NCI-H2081 treated with DMSO at 0.1 percent for 48 hours (cell line): Measurements from ENCODE around the gene MYLK.
"Not testable (repeated sequence)": the region's sequence is repeated elsewhere in the genome, so short reads cannot be mapped to it uniquely, and the experiment has no call there.

Source experiments
- DNase-seq: peaks from one replicate; lab custom pipeline; 2025; lab: John Stamatoyannopoulos, UW

The MYLK gene, protein sequence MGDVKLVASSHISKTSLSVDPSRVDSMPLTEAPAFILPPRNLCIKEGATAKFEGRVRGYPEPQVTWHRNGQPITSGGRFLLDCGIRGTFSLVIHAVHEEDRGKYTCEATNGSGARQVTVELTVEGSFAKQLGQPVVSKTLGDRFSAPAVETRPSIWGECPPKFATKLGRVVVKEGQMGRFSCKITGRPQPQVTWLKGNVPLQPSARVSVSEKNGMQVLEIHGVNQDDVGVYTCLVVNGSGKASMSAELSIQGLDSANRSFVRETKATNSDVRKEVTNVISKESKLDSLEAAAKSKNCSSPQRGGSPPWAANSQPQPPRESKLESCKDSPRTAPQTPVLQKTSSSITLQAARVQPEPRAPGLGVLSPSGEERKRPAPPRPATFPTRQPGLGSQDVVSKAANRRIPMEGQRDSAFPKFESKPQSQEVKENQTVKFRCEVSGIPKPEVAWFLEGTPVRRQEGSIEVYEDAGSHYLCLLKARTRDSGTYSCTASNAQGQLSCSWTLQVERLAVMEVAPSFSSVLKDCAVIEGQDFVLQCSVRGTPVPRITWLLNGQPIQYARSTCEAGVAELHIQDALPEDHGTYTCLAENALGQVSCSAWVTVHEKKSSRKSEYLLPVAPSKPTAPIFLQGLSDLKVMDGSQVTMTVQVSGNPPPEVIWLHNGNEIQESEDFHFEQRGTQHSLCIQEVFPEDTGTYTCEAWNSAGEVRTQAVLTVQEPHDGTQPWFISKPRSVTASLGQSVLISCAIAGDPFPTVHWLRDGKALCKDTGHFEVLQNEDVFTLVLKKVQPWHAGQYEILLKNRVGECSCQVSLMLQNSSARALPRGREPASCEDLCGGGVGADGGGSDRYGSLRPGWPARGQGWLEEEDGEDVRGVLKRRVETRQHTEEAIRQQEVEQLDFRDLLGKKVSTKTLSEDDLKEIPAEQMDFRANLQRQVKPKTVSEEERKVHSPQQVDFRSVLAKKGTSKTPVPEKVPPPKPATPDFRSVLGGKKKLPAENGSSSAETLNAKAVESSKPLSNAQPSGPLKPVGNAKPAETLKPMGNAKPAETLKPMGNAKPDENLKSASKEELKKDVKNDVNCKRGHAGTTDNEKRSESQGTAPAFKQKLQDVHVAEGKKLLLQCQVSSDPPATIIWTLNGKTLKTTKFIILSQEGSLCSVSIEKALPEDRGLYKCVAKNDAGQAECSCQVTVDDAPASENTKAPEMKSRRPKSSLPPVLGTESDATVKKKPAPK (N-terminal part only)

DNA sequence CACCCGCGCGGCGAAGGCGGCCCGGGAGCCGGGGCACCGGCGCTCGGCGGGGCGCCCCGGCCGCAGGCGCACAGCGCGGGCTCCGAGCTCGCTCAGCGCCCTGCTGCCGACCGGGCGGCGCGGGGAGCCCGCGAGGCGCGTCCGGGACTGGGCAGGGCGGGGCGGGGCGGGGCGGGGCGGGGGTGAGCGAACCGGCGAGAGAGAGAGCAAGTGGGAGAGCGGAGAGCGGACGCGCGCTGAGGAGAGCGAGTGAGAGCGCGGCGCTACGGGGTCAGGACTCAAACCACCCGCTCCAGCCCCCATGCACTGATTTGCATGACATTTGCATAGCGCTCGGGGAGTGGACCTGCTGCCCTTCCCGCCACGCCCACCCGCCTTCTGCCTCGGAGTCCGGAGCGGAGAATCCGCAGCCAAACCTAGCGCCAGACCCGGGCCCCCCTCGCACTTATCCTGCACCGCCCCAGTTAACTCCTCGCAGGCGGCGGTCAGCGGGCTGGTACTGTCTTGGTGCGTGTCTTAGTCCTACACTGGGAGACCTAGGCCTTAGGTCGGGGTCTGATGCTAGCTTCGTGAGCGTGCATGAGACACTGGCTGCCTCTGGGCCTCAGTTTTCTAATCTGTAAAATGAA is at the start of gene MYLK:
Gene MYLK (minus strand): TSS at position 130 of the 629 bp plus-strand sequence. CDS start 90,491 bp downstream, outside the sequence.
- peak; percentile 55 for DNase-seq

DNA sequence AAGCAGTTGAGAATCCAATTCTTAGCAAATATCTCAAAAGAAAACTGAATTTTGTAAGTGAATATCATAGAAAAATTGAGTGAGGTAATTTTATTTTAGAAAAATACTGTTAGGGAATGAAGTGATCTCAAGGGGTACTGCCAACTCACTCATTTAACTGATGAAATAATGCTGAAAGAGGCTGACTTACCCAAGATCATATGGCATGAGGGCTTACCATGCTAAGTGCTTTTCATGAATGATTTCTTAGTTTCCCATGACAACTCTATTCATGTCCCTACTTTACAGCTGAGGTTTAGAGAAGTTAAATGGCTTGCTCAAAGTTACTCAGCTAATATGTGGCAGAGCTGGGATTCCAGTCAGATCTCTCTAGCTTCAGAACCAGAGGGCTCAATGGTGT is 46.3 kb upstream of the MYLK start:
- DNase-seq, result no peak

DNA sequence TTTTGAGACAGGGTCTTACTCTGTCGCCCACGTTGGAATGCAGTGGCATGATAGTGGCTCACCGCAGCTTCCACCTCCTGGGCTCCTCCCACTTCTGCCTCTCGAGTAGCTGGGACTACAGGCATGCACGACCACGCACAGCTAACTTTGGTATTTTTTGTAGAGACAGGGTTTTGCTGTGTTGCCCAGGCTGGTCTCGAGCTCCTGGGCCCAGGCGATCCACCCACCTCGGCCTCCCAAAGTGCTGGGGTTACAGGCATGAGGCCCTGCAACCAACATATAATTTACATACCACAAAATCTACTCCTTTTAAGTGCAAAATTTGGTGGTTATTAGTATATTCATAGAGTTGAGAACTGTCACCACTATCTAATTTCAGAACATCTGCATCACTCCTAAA is 45.2 kb upstream of the MYLK start:
- DNase-seq, result no peak

DNA sequence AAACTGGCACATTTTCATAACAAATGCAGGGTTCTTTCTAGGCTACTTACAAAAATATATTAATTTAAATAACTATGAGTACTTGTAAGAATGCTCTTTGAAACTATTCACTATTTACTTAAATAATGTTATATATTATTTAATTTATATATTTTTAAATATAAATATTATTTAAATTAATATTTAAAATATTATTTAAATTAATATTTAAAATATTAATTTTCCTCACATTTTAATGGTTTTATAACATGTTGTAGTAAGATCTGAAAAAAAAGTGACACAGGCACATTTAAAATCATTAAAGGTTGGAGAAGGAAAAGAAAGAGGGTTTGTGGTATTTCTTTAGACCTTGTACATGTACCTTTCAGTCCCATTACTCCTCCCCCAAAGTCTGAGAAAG is 42.3 kb upstream of the MYLK start:
- no peak for DNase-seq

DNA sequence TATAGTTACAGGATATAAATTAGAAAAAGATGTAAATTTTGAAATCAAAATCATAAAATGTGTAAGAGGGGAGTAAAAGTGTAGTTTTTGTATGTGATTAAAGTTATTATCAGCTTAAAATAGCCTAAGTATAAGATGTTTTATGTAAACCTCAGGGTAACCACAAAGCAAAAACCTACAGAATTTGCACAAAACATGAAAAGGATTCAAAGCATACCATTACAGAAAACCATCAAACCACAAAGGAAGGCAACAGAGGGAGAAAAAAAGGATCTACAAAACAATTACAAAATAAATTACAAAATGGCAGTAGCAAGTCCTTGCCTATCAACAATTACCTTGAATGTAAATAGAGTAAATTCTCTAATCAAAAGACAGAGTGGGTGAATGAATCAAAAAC is 36.7 kb upstream of the MYLK start:
- no peak for DNase-seq

DNA sequence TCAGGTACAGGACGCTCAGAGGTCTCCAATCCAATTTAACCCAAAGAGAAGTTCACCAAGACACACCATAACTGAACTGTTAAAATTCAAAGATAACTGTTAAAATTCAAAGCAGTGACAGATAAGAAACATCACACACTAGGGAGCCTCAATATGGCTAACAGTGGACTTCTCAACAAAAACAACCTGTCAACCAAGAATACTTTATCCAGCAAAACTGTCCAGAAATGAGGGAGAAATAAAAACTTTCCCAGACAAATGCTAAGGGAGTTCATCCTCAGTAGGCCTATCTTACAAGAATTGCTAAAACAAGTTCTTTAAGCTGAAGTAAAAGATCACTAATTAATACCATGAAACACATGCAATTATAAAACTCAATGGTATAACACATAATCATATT is 36.3 kb upstream of the MYLK start:
- DNase-seq, result no peak

DNA sequence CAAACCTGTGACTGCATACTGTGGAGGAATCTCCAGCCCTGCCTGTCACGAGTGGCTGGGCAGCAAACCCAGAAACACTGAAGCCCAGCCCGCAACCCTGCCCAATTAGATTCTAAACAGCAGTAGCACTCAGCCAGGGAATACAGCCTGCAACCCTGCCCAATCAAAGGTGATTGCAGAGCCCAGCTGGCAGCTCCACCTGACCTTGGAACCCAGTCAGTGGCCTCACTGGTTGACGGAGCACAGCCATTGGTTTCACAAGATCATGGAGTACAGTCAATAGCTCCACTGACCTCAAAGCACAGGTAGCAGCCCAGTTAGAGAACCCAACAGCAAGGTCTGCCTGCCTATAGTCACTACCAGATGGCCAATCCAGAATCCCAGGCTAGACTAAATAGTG is 35.2 kb upstream of the MYLK start:
- no peak for DNase-seq

DNA sequence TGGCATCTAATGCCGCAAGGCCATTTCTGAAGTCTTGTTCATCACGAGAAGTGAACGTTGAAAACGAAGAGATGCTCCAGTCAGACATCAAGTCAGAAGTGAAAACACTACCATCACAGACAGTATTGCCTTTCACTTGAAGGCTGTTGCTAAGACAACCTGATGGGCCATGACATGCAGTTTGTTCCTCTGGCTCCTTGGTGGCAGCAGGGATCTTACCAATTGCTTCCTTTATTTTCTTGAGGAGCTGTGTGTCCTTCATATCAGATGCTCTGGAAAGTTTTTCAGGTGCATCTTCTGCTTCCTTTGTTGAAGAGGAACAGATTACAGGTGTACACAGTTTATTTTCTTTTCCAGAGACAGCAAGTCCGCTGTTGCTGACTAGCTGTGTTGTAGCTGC is 30.7 kb upstream of the MYLK start:
- DNase-seq, result no peak

DNA sequence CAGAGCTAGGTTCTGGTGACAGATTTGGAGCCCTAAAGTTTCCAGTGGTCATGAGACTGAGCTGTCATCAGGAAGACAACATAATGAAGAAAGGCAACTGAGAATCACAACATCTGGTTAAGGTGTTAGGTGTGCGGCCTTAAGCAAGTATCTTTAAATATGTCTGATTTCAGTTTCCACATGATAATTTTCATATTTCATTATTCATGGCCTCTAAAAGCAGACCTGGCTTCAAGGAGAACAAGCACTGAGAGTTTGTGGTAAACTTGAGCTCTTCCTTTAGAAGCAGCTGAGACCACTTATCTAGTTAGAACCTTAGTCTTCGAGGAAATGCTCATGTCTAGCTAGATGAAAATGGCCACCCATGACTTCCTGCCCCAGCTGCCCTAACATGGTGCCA is 25.7 kb upstream of the MYLK start:
- no peak for DNase-seq

DNA sequence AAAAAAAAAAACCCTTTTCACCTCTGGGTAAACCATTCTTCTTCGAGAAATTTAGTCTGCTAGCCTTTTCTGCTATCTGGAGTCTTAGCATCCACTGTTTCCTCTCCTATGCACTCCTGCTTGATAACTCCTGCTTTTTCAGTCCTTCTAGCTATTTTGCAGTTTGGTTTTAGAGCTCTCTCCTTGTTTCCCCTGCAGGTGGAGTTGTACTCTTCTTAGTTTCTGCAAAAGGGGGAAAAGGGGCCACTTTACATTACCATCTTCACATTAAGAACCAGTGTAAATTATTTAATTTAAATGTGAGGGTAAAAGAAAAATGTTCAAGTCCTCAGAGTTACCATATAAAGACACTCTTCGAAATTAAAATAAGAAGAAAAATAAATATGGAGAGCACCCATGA is 23.6 kb upstream of the MYLK start:
- no peak for DNase-seq

DNA sequence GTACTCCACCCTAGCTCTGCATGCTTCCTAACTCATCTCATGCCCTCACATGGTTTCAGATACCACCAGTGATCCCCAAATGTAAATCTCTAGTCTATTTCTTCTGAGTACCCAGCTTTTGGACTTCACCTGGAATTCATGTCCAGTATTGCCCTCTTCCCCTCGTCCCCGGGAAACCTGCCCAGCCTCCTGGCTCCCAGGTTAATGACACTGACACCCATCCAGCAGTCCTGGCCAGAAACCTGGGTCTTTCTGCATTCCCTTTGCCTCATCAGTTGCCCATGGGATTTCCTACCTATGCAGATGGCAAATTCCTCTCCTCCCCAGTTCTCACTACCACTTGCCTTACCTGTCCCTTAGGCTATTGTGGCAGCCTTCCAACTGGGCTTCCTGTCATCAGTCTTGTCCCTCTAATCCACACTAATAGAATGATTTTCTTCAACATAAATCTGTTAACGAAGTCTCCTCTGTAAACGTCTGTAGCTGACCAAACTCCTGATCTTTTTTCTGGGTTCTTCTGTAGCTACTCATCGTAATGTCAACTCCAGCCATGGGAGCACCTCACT is 15.3 kb upstream of the MYLK start:
- no peak for DNase-seq

DNA sequence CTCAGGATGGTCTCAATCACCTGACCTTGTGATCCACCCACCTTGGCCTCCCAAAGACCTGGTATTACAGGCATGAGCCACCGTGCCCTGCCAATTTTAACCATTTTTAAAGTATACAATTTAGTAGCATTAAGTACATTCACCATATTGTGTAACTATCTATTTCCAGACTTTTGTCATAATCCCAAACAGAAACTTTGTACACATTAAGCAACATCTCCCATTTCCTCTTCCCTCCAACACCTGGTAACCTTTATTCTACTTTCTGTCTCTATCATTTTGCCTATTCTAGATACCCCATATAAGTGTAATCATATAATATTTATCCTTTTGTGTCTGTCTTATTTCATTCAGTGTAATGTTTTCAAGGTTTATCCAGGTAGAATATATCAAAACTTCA is 8.9 kb upstream of the MYLK start:
- no peak for DNase-seq

DNA sequence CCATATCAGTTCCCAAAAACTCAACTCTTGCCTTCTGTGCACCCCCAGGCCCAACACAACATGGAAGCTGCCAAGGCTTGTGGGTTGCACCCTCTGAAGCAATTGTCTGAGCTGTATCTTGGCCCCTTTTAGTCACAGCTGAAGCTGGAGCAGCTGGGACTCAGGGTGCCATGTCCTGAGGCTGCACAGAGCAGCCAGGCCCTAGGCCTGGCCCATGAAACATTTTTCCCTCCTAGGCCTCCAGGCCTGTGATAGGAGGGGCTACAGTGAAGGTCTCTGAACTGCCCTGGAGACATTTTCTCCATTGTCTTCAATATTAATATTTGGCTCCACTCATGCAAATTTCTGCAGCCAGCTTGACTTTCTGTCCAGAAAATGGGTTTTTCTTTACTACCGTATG is 8.1 kb upstream of the MYLK start:
- DNase-seq, result no peak

DNA sequence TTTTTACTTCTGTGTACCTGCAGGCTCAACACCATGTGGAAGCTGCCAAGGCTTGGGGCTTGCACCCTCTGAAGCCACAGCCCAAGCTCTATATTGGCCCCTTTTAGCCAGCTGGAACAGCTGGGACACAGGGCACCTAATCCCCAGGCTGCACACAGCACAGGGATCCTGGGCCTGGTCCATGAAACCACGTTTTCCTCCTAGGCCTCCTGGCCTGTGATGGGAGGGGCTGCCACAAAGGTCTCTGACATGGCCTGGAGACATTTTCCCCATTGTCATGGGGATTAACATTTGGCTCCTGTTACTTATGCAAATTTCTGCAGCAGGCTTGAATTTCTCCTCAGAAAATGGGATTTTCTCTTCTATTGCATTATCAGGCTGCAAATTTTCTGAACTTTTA is 6.9 kb upstream of the MYLK start:
- DNase-seq, result not testable (repeated sequence)

DNA sequence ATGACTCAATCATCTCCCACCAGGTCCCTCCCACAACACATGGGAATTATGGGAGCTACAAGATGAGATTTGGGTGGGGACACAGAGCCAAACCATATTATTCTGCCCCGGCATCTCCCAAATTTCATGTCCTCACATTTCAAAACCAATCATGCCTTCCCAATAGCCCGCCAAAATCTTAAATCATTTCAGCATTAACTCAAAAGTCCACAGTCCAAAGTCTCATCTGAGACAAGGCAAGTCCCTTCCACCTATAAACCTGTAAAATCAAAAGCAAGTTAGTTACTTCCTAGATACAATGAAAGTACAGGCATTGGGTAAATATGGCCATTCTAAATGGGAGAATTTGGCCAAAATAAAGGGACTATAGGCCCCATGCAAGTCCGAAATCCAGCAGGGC is 6.0 kb upstream of the MYLK start:
- not testable (repeated sequence) for DNase-seq

DNA sequence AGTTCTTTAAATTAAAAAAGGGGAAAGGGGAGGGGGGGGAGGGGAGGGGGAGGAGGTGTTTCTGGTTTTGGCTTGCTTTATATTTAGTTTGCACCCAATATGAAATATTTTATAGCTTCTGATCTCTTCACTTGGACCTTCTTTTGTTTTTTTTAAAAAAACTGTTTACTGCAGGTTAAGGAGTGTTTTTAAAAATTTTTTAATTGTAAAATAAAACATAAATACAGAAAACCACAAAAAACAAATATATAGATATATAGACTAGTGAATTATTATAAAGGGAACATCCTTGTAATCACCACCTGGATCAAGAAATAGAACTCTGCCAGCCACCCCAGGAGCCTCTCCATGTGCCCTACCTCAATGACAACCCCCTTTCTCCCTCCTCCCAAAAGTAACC is 861 bp upstream of the MYLK start:
- DNase-seq, result no peak

DNA sequence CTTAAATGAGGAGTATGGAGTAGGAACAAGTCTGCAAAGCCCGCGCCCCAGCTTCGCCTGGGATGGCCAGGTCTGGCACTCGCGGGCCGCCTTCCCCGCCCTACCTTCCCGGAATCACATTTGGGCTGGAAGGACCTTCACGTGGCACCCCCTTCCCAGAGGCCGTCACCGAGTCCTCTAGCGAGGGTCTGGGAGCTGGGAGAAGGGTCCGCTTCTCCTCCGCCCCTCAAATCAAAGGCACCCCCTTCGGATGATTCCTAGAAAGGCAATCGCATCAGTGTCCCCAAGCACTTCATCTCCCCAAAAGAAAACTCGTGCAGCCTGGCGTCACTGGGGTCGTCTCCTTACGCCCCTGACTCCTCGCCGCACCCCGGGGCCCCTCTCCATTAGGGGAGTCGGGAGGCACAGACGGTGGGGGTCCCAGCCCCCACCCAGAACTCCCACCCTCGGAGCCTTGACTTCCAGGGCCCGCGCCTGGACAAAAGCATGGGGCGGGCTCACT is 380 bp downstream of the MYLK start:
- no peak for DNase-seq

DNA sequence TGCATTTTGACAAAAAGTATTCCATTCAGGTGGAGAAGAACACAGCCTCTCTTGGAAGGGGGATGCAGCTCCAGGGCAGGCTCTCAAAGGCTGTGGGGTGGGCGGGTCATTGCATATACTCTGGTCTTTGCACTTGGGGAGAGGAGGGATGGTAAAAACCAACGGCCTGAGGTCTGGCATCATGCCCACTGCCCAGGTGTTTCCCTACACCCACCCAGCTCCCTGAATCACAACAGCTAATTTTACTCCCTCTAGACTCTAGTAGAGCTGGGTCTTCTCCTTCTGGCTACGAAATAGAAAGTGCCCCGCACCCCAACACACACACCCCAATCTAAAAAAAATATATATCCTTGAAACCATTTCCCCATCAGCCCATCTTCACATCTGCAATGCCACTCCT is 1.0 kb downstream of the MYLK start:
- no peak for DNase-seq

DNA sequence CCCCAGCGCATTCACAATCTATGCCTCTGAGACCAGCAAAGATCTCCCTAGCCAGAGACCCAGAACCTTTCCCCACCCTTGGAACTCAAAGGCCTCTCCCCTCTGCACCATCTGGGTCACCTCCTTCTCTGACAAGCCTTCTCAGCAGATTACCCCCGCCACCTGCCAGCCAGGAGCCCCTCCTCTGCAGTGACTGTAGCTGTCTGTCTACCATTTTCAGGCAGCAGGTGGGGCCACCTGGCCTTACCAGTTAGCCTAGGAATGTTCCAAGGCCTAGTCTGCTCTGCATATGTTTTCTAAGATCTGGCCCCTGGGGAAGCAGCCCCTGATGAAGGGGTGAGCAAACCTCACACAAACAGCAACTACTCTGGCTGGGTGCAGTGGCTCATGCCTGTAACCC is 2.4 kb downstream of the MYLK start:
- DNase-seq, result peak; percentile 5

DNA sequence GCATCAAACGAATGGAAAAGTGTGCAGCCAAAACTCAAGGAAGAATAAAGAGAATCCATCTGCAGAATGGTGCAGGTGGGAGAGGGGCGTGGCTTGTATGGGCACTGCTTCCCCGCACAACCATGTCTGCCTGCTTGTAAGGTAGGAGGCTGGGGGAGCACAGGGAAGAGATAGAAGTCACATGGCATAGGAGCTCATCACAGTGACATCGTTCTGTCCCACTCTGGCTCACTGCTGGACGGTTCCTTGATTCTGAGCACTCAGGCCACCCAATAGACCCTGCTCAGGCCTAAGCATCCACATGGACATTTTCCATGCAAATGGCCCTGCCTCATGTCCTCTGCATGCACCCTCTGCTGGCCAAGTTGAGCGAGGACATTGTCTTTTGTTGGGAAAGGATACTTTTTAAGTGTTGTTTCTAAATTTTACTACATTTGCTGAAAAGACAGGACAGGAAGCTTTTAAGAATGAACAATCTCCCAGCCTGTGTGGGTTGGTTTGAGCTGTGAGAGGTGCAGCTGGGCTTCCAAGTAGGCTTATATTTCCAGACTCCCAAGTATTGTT is 3.1 kb downstream of the MYLK start:
- no peak for DNase-seq

DNA sequence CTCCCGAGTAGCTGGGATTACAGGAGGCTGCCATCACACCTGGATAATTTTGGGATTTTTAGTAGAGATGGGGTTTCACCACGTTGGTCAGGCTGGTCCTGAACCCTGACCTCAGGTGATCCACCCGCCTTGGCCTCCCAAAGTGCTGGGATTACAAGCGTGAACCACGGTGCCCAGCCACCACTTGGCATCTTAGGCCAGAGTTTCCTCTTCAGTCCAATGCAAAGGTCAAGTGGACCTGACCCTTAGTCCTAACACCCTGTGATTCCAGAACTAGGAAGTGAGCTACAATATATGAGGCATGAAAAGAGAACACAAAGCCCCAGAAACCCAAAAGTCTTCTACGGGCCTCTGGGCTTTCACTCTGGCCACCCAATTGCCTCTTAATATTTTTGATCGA is 5.3 kb downstream of the MYLK start:
- no peak for DNase-seq
